ENCODE measurements around the gene INHBC.

Gene INHBC

GRCh38 chr12:57470286-57470969 lies 35.8 kb downstream of the INHBC start:
- no peak for DNase-seq

GRCh38 chr12:57470970-57471656 lies 36.5 kb downstream of the INHBC start:
- DNase-seq, result no peak

DNA sequence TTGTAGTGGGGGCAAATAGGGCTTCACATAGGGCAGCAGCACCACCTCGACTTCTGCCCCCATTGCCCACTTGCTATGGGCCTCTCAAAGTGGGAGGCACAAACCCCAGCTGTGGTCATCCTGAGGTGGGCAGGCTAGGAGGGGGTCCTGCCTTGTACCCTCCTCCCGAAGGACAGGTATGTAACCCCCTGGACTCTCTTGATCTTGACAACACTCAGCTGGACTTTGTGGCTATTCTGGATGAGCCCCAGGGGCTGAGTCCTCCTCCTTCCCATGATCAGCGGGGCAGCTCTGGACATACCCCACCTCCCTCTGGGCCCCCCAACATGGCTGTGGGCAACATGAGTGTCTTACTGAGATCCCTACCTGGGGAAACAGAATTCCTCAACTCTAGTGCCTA lies 37.1 kb downstream of the INHBC start:
- no peak for DNase-seq

DNA sequence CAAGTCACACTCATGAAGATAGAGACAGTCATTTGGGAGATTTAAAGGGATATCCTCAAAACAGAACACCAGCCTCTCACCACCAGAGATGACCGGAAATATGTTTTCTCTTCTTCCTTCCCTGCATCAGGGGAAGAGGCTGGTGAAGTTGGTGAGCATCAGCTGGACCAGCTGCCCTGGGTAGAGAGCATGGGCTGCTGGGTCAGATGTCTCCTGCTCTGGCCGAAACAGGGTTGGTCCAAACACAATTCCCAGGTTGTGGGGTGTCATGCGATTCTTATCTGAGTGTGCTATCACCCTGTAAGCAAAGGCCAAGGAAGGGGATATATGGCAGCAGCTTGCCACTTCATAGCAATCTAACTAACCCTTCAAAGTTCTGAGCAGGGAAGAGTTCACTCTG lies 37.8 kb downstream of the INHBC start:
- DNase-seq, result no peak

DNA sequence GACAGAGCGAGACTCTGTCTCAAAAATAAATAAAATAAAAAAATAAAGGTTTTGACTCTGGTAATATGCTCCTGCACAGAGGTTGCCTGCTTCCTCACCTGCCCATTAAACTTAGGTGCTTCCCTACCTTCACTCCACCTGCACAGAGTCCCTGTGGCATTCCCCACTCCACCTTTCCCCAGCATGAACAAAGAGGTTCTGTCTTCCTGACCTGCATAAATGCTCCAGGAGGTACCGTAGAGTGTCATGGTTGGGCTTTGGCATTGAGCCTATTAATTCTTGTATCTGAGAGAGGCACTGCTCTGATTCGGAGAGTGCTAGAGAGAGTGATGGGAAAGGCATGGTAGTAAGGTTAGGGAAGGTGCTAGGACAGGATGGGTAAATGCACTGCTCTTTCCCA lies 38.8 kb downstream of the INHBC start:
- DNase-seq, result no peak

DNA sequence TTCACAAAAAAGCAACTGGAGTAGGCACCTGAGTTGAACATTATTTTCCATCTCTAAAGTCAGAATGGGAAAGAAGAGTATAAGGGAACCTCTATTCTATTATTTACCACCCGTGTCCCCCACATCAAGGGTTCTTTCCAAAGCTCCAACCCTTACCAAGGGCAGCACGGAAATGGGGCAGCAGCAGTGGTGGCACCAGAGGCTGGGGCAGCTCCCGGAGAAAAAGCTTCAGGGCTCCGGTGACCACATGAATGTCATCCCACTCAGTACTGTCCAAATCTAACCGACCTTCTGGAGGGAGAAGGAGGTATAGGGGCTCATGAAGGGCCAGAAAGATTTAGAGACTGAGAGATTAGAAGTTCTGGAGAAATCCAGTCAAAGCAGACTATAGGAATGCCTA lies 39.3 kb downstream of the INHBC start:
- DNase-seq, result no peak

- no peak for DNase-seq
These were observed 39.8 kb downstream of the INHBC start for GRCh38 chr12:57474430-57474829.

DNA sequence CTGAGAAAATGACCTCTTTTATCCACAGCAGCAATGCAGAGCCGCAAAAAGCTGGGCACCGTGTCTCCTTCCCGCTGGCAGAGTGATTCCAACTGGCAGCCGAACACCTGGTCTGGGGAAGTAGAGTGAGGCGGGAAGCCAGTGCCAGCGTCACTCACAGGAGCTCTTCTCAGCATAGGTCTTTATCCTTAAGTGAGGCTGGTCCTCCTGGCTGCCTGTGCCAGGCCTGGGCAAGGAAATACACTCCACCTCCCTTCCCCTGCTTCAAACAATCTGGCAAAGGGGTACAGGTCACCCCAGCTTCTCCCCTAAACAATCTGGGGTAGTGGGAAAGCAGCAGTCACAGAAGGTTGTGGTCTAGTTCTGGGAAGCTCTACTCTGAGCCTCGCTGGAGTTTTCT lies 40.3 kb downstream of the INHBC start:
- DNase-seq, result no peak

- DNase-seq, result no peak
These were observed 40.9 kb downstream of the INHBC start for GRCh38 chr12:57475271-57476161.

GRCh38 chr12:57476162-57476992 lies 41.8 kb downstream of the INHBC start:
- DNase-seq, result no peak

GRCh38 chr12:57476993-57477709 lies 42.6 kb downstream of the INHBC start:
- no peak for DNase-seq

GRCh38 chr12:57477710-57478681 lies 43.4 kb downstream of the INHBC start:
- peak; percentile 35 for DNase-seq

DNA sequence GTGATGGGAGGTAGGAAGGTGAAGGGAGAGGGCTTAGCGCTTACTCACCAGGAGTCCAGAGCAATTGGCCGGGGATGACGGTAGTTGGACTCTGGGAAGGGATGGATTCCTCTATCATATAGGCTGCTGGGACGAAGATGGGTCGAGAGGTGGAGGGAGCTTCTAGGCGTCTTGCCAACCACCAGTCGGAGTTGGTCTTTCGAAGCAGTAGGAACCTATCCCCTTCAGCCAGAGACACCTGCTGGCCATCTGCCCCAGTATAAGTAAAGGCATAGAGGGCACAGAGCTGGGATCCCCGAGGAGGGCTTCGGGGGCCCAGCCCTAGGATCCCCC lies 44.4 kb downstream of the INHBC start:
- DNase-seq, result no peak

DNA sequence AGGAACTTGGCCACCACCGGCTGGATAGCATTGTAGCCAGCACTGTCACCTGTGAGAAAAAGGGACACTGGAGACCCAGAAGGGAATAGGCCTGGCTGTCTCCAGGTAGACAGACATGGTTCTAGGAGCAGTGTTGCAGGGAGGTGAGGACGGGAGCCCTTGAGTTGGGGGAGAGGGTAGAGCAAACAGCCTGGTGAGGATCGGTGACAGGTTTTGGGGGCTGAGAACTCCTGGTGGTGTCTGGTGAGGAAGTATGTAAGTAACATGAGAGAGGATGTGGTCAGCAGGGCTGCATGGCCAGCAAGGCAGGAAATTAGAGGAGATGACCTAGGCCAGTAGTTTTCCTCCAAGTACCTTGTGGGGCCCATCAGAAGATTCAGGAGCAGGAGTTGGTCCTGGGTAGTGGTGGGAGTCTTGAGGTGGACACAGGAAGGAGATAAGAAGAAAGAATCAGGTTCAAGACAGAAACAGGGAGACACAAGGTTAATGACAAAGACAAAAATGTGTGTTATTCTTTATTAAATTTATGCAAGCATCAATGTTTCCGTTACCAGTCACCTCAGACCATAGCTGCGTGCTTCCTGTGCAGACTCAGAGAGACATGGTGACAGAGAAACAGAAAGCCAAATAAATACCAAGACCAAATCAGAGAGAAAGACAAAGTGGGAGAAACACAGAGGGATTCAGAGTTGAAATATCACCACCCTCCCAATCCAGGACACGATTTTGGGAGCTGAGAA lies 45.0 kb downstream of the INHBC start, which contains the start of gene ARHGAP9:
Gene ARHGAP9, minus strand, starts transcription at position 491 of the 740 bp plus-strand sequence. Its CDS starts 460 bp downstream, at position 31.
- peak; percentile 60 for DNase-seq

- DNase-seq, result no peak
These were observed 47.1 kb downstream of the INHBC start for GRCh38 chr12:57481671-57482070.

- DNase-seq, result no peak
These were observed 48.9 kb downstream of the INHBC start for GRCh38 chr12:57483466-57483865.

DNA sequence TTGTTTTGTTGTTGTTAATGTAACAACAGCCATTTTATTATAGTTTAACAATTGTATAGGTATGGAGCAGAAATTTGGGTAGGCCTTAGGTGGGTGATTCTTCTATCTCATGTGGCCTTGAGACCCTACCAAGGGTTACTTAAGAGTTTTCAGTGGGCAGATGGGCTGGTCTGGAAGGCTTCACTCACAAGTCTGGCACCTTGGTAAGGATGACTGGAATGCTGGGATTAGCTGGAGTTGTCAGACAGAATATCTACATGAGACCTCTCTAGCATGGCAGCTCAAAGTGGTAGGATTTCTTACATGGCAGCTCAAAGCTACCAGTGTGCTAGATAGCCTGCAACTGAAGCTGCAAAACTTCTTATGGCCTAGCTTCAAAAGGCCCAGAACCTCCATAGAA lies 51.1 kb downstream of the INHBC start:
- DNase-seq, result no peak

GRCh38 chr12:57487055-57487596 lies 52.5 kb downstream of the INHBC start:
- DNase-seq, result no peak

- peak; percentile 85 for DNase-seq
These were observed 53.2 kb downstream of the INHBC start, which contains the start of gene MARS1 for GRCh38 chr12:57487597-57488401. Gene MARS1, plus strand, starts transcription at chr12:57488068. Its CDS starts 23 bp downstream, at chr12:57488091.

All from NK-92 treated with Interleukin-12 subunit alpha and Interleukin-12 subunit beta, amount 100 ng/mL, for 24 hours (cell line).